Measurements from ENCODE around the gene ARHGAP22.

Gene ARHGAP22

DNA sequence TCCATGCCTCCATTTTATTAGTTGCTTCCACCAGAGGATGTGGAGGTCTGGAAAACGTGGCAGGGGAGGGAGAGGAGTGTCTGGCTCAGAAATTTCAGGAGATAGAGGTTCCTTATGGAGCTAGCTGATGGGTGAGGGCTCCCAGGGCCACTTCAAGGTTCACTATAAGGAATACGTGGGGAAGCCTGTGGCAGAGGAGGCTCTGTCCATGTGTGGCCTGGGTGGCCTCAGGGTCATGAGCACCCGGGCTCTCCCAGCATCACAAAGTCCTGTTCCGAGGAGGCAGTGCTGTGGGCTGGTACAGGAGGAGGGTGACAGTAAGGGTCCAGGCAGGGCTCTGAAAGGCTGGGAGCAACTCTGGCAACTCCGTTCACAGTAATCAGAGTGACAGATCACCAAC, 24.6 kb downstream of the ARHGAP22 start:
- no peak for DNase-seq

DNA sequence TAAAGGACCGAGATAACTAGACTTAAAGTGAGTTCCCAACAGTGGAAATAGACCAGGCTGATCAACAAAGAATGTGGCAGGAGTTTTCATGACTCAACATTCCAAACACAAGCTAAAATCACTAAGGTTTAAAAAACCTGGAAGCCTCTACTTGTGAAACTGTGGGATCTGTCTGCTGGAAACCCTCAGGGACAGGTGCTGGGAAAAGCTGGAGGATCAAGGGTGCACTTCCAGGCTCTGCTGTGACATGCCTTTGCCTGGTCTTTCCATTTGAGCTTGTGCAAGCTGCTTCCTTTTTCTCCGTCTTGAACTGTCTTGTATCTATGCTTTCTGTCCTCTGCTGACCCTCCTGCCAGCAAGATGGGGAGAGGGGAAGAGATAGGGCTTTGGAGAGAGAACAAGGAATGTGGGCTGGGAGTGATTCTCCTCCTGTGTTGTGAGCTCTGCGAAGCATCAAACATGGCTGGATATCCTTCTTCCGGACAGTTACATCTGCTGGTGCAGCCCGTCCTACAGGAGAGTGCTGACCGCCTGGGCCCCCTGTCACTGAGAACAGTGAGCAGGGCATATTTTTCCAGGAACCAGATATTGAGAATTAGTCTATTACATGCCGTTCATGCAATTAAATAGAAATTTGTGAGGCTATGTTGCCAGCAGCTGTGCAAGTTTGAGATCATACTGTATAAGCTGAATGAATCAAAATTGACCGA, 25.5 kb downstream of the ARHGAP22 start:
- no peak for DNase-seq

DNA sequence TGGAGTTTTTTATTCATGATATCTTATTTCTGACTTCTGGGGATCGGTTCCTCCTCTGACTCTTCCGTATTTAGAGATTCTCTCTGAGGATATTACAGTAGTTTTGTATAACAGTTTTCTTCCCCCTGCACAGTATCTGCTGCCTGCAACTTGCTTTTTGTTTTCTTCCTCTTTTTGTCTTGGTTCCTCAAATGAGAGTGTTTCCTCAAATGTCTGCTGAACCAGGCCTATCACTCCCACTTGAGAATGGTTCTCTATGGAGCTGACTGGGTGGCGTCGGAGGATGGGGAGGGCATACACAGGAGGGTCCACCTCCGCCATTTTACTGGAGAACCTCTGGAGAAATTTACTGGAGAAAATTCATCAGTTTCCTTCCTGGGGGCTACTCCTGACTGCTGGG, 27.7 kb downstream of the ARHGAP22 start:
- peak; percentile 78 for DNase-seq

DNA sequence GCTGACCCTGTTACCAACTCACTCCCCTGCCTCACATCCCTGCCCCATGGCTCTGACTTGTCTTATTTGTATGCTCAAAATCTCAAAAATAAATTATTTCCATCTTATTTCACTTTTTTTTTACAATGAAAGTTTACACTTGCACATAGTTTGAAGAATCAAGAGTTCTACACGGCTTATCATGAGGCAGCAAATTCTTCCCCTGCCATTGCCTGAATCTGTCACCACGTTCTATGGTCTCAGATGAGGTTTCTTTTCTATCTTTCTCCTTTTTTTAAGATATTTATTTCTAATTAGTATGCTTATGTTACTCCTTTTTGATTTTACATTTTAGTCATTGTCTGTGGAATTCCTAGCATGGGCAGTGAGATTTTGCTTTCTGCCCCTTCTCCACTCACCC, 28.4 kb downstream of the ARHGAP22 start:
- DNase-seq: no peak

DNA sequence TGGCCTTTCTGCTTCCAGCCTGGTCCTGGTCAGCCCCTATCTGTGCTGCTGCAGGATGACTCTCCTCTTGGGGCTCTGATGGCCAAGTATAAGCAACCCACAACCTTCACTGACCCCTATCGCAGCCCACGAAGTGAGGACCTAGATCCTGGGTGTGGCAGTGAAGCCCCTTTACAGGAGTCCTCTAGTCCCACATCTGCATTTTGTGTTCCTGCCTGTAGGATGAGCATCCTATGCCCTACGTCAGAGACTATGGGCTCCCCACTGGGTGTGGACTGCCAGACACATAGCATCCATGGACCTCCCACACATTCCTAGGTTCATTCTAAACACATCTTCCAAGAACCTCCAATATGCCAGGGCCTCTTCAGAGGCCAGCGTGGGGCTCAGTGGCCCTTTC, 29.0 kb downstream of the ARHGAP22 start:
- DNase-seq: no peak

DNA sequence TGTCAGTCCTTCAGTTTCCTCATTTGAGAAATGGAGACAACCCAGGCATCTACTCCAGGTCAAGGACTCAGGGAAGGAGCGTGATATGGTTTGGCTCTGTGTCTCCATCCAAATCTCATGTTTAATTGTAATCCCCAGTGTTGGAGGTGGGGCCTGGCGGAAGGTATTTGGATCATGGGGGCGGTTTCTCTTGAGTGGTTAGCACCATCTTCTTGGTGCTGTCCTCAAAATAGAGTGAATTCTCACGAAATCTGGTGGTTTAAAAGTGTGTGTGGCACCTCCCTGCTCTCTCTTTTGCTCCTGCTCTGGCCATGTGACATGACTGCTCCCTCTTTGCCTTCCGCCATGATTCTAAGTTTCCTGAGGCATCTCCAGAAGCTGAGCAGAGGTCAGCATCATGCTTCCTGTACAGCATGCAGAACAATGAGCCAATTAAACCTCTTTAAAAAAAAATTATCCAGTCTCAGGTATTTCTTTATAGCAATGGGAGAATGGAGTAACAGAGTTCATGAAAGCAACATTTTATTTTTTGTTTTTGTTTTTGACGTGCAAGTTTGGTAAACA, 30.0 kb downstream of the ARHGAP22 start:
- DNase-seq: no peak

DNA sequence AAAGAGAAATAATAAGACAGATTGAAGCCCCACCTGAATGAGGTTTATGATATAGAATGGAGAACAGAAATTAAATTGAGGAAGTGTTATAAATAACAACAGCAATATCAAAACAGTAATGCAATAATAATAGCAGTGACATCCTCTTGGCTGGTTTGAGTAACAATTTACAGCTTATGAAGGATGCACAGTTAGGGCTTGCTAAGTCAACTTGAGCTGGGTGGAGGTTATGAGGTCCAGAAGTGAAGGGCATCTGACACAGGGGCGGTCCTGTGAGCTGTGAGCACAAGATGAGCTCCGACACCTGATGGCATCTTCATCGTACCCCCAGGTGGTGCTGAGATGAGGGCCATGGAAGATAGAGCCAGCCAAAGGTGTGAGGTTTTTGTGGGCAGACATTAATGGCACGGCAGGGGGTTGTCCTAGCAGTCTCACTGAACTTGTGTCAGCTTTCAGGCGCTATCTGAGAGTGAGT, 30.5 kb downstream of the ARHGAP22 start:
- DNase-seq: no peak

DNA sequence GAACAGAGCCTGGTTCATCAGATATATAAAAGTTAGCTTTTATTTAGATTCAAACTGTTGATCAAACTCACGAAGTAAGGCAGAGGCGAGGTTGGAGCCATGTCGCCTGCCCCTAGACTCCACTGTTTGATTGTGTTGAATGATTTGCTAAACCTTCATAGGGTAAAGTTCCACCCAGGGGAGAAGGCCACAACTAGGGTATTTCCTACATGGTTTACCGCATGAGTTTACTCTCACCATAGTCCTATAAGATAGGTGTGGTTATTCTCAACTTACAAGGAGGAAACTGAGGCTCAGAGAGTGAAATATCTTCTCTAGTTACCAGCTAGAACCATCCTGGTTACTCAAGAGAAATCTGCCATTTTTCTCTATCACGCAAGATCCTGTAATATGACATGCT, 31.8 kb downstream of the ARHGAP22 start:
- DNase-seq: no peak

DNA sequence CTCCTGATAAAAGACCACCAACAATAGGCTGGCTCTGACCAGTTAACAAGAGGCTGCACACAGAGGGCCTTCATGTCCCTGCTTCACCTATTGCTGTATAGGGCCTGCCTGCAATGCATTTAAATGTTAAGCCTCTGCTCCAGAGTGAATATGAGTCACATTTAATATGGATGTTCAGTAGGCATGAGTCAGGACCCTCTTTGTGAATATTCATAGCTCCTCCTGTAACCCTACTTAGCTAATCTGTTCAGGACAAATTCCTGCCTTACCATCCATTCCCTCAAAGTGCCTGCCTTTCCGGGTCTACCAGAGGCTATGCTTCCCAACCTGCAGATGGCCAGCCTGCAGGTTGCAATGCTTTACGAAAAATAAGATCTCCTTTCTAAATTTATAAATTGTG, 32.5 kb downstream of the ARHGAP22 start:
- DNase-seq: no peak

DNA sequence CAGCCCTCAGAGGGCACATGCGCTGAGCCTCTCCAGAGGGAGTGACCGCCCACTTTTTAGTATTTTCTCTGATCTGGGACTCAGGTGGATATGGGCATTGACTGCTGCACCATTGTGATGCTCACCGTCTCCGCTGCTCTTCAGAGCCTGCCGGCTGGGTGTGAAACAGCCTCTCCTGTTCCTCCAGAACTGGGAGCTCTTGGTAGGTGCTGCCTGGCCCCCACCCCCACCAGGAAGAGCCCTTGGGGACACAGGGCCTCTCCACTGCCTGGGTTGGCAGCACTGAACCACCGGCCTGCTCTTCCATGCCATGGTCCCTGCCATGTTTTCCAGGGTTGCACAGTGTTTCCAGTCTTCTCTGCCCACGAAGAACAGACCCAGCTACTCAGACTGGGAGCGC, 36.3 kb downstream of the ARHGAP22 start:
- no peak for DNase-seq

DNA sequence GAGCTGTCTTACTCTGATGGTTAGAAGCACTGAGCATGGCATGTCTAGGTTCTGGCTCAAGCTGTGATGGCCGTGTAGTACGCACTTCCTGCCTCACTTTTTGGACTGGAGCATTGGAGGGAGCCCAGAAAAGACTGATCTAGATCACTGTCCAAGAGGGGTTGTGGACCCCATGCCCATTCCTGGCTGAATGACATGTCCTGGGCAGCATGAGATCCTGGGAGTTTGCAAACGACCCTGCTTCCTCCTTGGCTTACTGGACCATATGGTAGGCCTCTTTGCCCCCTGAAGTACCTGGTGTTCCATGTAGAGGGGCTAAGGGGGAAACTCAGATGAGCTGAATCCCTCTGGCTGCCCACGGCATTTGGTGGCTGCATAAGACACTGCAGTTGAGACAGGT, 36.7 kb downstream of the ARHGAP22 start:
- DNase-seq: no peak

DNA sequence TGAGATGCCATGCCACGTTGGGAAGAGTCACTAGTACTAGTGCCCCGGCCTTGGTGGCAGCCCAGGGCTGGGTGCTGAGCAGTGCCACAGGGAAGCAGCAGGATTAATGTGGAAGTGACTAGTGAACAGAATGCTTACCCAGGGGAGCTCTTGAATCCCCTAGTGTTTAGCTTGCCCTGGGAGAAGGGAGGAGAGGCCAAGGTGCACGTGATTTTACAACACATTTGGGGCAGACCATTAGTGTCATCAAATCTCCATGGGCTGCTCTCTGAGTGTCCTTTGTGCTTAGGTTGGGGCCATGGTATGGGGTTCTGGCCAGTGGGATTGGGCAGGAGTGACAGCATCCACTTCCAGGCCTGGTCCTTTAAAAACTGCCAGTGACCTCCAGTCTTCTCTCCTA, 37.5 kb downstream of the ARHGAP22 start:
- DNase-seq: no peak

DNA sequence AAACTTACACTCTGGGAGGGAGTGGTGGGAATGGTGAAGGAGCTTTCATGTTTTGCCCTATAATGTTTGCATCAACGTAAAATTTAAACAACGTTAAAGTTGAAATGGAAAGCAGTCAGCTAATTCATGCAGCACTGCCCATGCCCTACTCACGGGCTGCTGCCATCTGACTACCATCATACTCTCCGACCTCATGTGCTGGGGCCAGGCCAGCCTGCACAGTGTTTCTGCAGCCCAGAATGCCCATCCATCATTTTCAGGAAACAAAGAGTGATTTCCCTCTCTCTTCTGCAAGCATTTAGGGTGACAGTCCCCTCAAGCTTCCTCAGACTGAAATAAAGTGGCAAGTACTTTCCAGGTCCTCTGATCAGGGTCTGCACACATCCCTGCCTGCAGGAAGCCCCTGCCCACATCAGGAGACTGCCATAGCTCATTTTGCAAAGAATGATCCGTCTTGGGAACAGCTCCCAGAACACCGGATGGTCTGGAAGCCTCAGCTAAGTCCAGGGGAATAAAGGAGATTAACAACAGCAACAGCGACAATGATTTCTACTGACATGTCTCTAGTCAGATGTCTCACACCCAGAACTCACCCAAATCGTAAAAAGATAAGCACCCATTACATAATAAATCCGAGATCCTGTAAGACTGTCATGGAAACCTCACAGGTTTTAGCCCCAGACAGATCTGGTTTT, 40.3 kb downstream of the ARHGAP22 start:
- DNase-seq: no peak

DNA sequence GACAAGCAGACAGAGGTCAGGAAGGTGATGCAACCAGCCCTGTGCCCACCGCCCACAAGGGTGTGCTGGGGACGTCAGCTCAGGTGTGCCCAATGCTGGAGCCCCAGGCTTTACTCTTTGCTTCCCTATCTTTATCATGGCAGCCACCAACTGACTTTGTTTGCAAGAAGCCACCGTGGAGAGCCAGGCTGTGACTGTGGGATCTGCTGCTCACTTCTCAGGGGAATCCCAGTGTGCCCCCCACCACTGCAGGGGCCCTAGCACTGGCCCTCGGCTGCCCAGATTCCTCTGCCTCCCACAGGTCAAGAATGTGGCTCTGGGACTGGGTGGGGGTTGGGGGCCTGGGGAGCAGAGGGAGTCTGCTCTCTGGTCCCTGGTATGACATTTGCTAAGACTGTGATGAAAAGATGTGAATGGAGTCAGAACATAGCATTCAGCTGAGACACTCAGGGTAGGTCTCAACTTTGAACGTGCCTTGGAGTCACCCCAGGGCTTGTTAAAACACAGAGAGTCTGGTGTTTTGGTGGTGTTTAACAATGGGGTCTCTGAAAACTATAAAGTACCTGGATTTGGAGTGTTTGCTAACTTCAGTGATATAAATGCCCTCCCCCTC, 47.3 kb downstream of the ARHGAP22 start:
- no peak for DNase-seq

DNA sequence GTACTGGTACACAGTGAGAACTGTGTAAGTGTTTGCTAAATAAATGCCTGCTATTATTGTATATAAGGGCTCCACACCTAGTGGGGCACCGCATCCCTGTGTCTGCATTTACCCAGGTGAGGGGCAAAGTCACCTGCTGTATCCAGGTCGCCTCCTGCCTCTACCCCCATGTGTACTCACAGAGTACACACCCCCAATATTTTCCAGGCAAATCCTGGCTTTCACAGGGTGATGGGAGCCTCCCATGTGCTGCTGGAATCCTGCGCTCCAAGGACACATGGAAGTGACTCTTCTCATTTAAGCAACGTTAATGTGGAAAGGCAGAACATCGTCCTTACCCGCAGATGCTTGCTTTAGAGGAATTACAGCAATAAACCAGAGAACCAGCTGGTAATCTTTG, 48.2 kb downstream of the ARHGAP22 start:
- DNase-seq: no peak

DNA sequence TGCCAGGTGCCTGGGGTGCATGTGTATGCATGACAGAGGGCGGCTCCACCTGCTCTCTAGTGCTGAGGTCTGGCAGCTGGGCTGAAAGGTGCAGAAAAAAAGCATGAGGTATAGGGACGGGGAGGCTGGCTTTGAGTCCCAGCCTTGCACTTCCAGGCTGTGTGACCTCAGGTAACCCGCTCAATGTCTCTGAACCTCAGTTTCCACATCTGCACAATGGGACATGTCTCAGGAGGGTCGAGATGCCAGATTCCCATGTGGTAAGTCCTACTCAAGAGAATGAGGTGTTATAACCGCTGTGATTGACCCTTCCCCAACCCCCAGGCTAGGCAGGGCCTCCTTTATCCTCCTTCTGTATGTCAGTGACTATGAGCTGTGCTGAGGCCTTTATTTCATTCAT, 48.8 kb downstream of the ARHGAP22 start:
- no peak for DNase-seq

DNA sequence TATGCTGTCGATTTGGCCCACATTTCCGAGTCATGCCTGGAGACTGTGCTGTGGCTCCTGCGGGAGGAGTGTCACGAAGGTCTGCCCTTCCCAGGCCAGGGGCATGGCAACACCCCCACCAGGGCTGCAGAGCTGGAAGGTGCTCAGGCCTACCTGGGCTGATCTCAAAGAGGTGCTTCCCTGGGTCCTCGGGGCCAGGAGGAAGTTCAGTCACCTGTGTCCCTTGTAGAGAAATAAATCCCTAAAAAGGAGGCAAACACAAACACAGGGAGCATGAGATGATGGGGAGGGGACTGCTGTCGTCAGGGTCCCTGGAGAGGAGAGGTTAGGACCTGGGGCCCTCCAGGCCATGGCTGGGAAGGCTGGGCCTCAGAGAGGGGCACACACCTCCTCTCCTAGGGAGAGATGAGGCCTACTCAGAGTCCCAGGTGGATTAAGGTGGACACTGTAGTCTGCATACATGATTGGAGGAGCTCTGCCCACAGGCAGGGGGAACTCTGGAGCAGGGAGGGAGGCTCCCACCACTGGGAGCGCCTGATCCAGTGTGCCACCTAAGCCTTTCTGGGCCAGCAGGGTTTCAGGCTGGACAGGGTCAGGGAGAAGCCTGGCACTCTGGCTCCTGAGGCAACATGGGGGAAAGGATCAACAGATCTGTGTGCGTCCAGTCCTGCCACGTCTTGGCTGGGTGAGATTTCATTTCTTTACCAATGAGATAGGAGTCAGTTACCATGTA, 49.4 kb downstream of the ARHGAP22 start:
- no peak for DNase-seq

DNA sequence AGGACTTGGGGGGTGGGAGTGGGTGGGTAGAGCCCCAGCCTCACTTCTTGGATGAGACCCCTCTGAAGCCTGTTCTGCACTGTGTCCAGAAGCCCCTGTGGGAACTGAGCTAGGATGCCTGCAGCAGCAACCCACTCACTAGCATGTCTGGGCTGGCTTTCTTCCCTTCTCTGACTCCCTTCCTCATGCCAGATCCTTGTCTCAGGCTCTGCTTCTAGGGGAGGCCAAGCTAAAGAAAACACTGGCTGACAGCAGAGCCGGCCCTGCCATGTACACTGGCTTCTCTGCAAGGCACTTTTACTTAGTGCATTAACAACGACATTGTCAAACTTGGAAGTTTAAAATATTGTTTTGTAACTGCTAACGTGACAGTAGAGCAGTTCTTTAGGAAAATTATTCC, 50.2 kb downstream of the ARHGAP22 start:
- no peak for DNase-seq

DNA sequence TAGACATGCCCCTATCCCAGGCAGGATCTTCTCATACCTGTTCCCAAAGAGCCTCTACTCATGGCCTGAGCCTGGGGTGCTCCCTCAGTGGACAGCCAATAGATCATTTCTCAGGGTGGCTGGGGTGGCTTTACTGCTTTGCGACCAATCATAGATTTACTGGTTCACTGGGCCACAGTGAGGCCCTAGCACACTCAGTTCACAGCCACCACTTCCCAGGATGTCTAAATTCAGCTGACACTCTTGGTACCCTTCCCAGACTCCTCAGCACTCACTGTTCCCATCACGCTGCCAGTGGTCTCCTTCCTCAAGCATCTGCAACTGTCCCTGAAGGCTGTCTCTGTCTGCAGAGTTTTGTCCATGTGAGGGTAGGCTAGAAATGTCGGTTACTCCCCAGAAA, 50.6 kb downstream of the ARHGAP22 start:
- no peak for DNase-seq

DNA sequence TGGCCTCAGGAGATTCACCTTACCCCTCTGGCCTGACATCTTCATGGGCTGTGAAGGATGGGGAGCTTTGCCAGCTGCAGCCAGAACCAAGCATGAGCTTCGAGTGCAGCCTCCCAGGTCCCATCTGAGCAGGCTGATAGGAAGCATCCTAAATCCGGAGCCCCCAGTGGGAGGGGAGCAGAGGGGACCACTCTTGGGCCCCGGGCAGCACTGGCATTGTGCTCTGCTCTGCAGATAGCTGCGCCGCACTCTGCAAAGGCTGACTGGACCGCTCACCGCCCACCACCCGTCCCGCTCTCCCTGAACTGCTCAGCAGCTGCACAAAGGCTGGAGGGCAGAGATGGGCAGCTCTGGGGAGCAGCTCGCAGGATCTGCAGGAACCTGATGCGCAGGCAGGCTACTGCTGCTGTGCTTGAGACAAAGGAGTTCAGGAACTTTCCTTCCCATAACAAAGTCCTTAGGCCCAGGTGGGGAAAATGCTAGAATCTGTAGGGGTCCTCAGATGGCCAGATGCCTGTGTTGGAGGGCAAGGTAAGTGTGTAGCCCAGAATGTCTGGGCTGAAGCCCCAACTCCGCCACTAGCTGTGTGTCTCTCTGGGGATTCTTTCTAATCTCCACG, 51.8 kb downstream of the ARHGAP22 start:
- DNase-seq: no peak

DNA sequence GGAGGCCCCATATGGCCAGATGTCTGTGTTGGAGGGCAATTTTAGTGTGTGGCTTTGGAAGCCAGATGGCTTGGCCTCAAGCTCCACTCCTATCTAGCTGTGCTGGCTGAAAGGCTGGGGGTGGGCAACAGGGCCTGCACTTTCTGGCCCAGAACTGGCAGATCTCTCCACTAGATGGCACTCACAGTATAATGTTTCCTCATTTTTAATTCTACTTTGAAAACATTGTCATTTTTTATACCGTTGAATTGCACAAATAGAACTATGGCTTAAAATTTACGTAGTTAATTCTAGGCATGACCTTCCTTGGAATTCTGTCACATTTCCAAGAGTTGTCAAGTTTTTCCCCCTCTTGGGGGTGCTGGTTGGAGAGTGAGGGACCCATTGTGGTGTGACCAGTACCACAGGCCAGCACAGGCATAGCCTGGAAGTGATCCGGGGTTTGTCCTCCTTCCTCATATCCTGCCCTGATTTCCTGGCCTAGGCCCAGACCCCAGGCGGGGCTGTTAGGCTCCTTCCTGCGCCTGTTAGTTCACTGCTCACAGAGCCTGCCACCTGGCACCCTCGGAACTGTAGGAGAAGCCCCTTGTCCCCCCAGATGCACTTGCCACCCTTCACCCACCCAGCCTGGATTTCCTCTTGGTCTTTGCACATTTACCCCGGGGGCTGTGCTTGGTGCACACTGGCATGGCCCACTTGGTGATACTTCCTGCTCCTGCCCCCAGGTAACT, 52.8 kb downstream of the ARHGAP22 start:
- DNase-seq: no peak

DNA sequence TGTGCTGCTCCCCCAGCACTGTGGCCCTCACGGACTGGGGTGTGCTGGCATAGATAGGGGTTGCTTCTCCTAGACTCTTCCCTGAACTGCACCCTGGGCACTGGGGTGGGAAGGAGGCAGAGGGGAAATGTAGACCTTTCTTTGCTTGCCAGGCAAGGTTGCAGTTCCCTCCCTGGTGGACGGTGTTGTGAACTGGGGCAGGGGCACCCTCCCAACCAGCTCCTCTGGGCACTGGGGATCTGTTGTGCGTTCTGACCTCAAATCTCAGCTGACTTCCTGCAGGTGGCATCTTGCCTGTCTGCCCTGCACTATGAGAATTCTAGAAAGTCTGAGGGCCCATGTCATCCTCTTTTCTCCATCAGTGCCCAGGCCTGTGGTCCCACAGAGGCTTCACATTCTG, 53.9 kb downstream of the ARHGAP22 start:
- no peak for DNase-seq

Data from SIG-M5 (cell line).